ENCODE measurements around the gene SLC35F3. TPM values are rescaled to one million over a fixed set of nuclear protein-coding genes. Genes with fewer than 3 reads are reported as not detected.

Gene SLC35F3
- total RNA-seq, 1 experiment from 2014 or later: 0.66 TPM

- intact Hi-C loops (cut with micrococcal nuclease; ENCODE audit: unreplicated experiment): loop anchor here (2.0 kb wide), 1 partner anchor 74 kb away; no protein-coding TSS in a partner anchor
- peaks cover 25% of the 10 kb centered on the region for H3K27me3 Mint-ChIP-seq (ENCODE audit: unreplicated experiment)
- H3K9me3 Mint-ChIP-seq (ENCODE audit: low read depth, unreplicated experiment): no peaks in the 10 kb centered on the region
- TF ChIP-seq CTCF (IDR thresholded peaks at IDR 0.05; ENCODE audit: unreplicated experiment): no peak
- CTCF ChIA-PET: no interaction called here
- DNase-seq: peak; percentile 64
- H3K36me3 Mint-ChIP-seq (ENCODE audit: insufficient read depth, unreplicated experiment): no peaks in the 10 kb centered on the region
- no peak overlapping the region for H3K27ac Mint-ChIP-seq (ENCODE audit: unreplicated experiment)
- no peak overlapping the region for H3K4me3 Mint-ChIP-seq (ENCODE audit: low read depth, unreplicated experiment)
- no peaks in the 10 kb centered on the region for H3K4me1 Mint-ChIP-seq (ENCODE audit: low read depth, unreplicated experiment)
- BruUV-seq (replicated peaks): no TSS peak
Observed at GRCh38 chr1:233982827-233983518, 78.5 kb downstream of the SLC35F3 start.

- intact Hi-C loops (cut with micrococcal nuclease; ENCODE audit: unreplicated experiment): loop anchor here (2.0 kb wide), 1 partner anchor 75 kb away; no protein-coding TSS in a partner anchor
- TF ChIP-seq CTCF (IDR thresholded peaks at IDR 0.05; ENCODE audit: unreplicated experiment): no peak
- BruUV-seq (replicated peaks): no TSS peak
- no peak for DNase-seq
- CTCF ChIA-PET: no interaction called here
- H3K4me3 Mint-ChIP-seq (ENCODE audit: low read depth, unreplicated experiment): no peak overlapping the region
- H3K9me3 Mint-ChIP-seq (ENCODE audit: low read depth, unreplicated experiment): no peaks in the 10 kb centered on the region
- no peaks in the 10 kb centered on the region for H3K4me1 Mint-ChIP-seq (ENCODE audit: low read depth, unreplicated experiment)
- no peak overlapping the region for H3K27ac Mint-ChIP-seq (ENCODE audit: unreplicated experiment)
- peaks cover 30% of the 10 kb centered on the region for H3K27me3 Mint-ChIP-seq (ENCODE audit: unreplicated experiment)
- H3K36me3 Mint-ChIP-seq (ENCODE audit: insufficient read depth, unreplicated experiment): no peaks in the 10 kb centered on the region
Observed at GRCh38 chr1:233983811-233984210, 79.3 kb downstream of the SLC35F3 start.

- CTCF ChIA-PET: interaction anchor here (0.6 kb wide), 1 partner anchor 546 kb away, joined by 7 read pairs; no protein-coding TSS in a partner anchor
- no peak overlapping the region for H3K27ac Mint-ChIP-seq (ENCODE audit: unreplicated experiment)
- no peak overlapping the region for H3K4me3 Mint-ChIP-seq (ENCODE audit: low read depth, unreplicated experiment)
- H3K36me3 Mint-ChIP-seq (ENCODE audit: insufficient read depth, unreplicated experiment): no peaks in the 10 kb centered on the region
- TF ChIP-seq CTCF (IDR thresholded peaks at IDR 0.05; ENCODE audit: unreplicated experiment): no peak
- BruUV-seq (replicated peaks): no TSS peak
- intact Hi-C loops (cut with micrococcal nuclease; ENCODE audit: unreplicated experiment): no loop called here
- peaks cover 9% of the 10 kb centered on the region for H3K4me1 Mint-ChIP-seq (ENCODE audit: low read depth, unreplicated experiment)
- no peaks in the 10 kb centered on the region for H3K9me3 Mint-ChIP-seq (ENCODE audit: low read depth, unreplicated experiment)
- H3K27me3 Mint-ChIP-seq (ENCODE audit: unreplicated experiment): peaks cover 24% of the 10 kb centered on the region
- no peak for DNase-seq
Observed at GRCh38 chr1:233988963-233989696, 84.7 kb downstream of the SLC35F3 start.

GRCh38 chr1:233990486-233990885 lies 86.0 kb downstream of the SLC35F3 start:
- H3K4me1 Mint-ChIP-seq (ENCODE audit: low read depth, unreplicated experiment): peaks cover 11% of the 10 kb centered on the region
- H3K27me3 Mint-ChIP-seq (ENCODE audit: unreplicated experiment): peaks cover 18% of the 10 kb centered on the region
- H3K9me3 Mint-ChIP-seq (ENCODE audit: low read depth, unreplicated experiment): no peaks in the 10 kb centered on the region
- H3K4me3 Mint-ChIP-seq (ENCODE audit: low read depth, unreplicated experiment): no peak overlapping the region
- intact Hi-C loops (cut with micrococcal nuclease; ENCODE audit: unreplicated experiment): no loop called here
- CTCF ChIA-PET: no interaction called here
- no peak for DNase-seq
- no peaks in the 10 kb centered on the region for H3K36me3 Mint-ChIP-seq (ENCODE audit: insufficient read depth, unreplicated experiment)
- no peak for TF ChIP-seq CTCF (IDR thresholded peaks at IDR 0.05; ENCODE audit: unreplicated experiment)
- no peak overlapping the region for H3K27ac Mint-ChIP-seq (ENCODE audit: unreplicated experiment)
- BruUV-seq (replicated peaks): no TSS peak
